Fibroblast of upper back skin (primary cell): Measurements from ENCODE around the gene PGAP1.
A peak's percentile ranks its signal among the peaks of the same experiment; 100 is the strongest.

Experiments used
- DNase-seq: peaks from one replicate; pipeline ENCODE4 v3.0.0-alpha.2; 2013

Gene PGAP1

GRCh38 chr2:196926562-196927375 is at the start of gene PGAP1:
Gene PGAP1 (minus strand): TSS chr2:196926707. CDS start chr2:196926616, 91 bp downstream.
- peak; percentile 90 for DNase-seq

GRCh38 chr2:196974970-196975369 is 48.5 kb upstream of the PGAP1 start:
- DNase-seq: no peak

- no peak for DNase-seq
Observed at GRCh38 chr2:196971574-196972279, 45.2 kb upstream of the PGAP1 start.

GRCh38 chr2:196970099-196970498 is 43.6 kb upstream of the PGAP1 start:
- DNase-seq: no peak

GRCh38 chr2:196968516-196968915 is 42.0 kb upstream of the PGAP1 start:
- DNase-seq: no peak

- DNase-seq: no peak
Observed at GRCh38 chr2:196967775-196968174, 41.3 kb upstream of the PGAP1 start.

GRCh38 chr2:196967116-196967515 is 40.6 kb upstream of the PGAP1 start:
- DNase-seq: peak; percentile 78

GRCh38 chr2:196966061-196966460 is 39.6 kb upstream of the PGAP1 start:
- DNase-seq: no peak

- DNase-seq: no peak
Observed at GRCh38 chr2:196965651-196966050, 39.1 kb upstream of the PGAP1 start.

- no peak for DNase-seq
Observed at GRCh38 chr2:196963961-196964360, 37.5 kb upstream of the PGAP1 start.

GRCh38 chr2:196963043-196963442 is 36.5 kb upstream of the PGAP1 start:
- no peak for DNase-seq

- DNase-seq: no peak
Observed at GRCh38 chr2:196962325-196962724, 35.8 kb upstream of the PGAP1 start.

- no peak for DNase-seq
Observed at GRCh38 chr2:196961889-196962288, 35.4 kb upstream of the PGAP1 start.

GRCh38 chr2:196959734-196960338 is 33.3 kb upstream of the PGAP1 start:
- DNase-seq: no peak

GRCh38 chr2:196959281-196959680 is 32.8 kb upstream of the PGAP1 start:
- DNase-seq: no peak

- DNase-seq: no peak
Observed at GRCh38 chr2:196957881-196958525, 31.5 kb upstream of the PGAP1 start.

GRCh38 chr2:196957442-196957841 is 30.9 kb upstream of the PGAP1 start:
- DNase-seq: no peak

- no peak for DNase-seq
Observed at GRCh38 chr2:196956069-196956468, 29.6 kb upstream of the PGAP1 start.

GRCh38 chr2:196955036-196955435 is 28.5 kb upstream of the PGAP1 start:
- DNase-seq: no peak

GRCh38 chr2:196954001-196954400 is 27.5 kb upstream of the PGAP1 start:
- no peak for DNase-seq

GRCh38 chr2:196952936-196953335 is 26.4 kb upstream of the PGAP1 start:
- DNase-seq: no peak

- DNase-seq: no peak
Observed at GRCh38 chr2:196951973-196952372, 25.5 kb upstream of the PGAP1 start.

GRCh38 chr2:196949116-196949515 is 22.6 kb upstream of the PGAP1 start:
- no peak for DNase-seq
